HG03457 (cell line): ENCODE results near the gene SIDT2.
"Not testable (repeated sequence)": the region's sequence is repeated elsewhere in the genome, so short reads cannot be mapped to it uniquely, and the experiment has no call there.

Experiments used
- ATAC-seq: cut with Tn5 transposase; IDR thresholded peaks from one replicate; pipeline ENCODE4 v1.9.1; 2021; ENCODE audit warnings: moderate number of reproducible peaks; ENCODE audit not compliant: unreplicated experiment

The SIDT2 gene

GRCh38 chr11:117178210-117179034, at the start of gene SIDT2:
TSS of gene SIDT2 (plus strand) at chr11:117178743. CDS start at chr11:117179264, 521 bp downstream.
- ATAC-seq, result peak; percentile 71

- not testable (repeated sequence) for ATAC-seq
Observed at GRCh38 chr11:117130396-117130795, 48.1 kb upstream of the SIDT2 start.

GRCh38 chr11:117130879-117131278, 47.7 kb upstream of the SIDT2 start:
- ATAC-seq, result no peak

GRCh38 chr11:117134431-117134830, 44.1 kb upstream of the SIDT2 start:
- ATAC-seq, result no peak

GRCh38 chr11:117134979-117135378, 43.6 kb upstream of the SIDT2 start:
- not testable (repeated sequence) for ATAC-seq

- not testable (repeated sequence) for ATAC-seq
Observed at GRCh38 chr11:117137223-117138086, 41.1 kb upstream of the SIDT2 start.

GRCh38 chr11:117143390-117143789, 35.2 kb upstream of the SIDT2 start:
- ATAC-seq, result no peak

GRCh38 chr11:117143871-117144476, 34.6 kb upstream of the SIDT2 start, which contains the start of gene PAFAH1B2:
TSS of gene PAFAH1B2 (plus strand) at chr11:117144287. CDS start at chr11:117152448, 8,161 bp downstream.
- ATAC-seq, result peak; percentile 95

GRCh38 chr11:117144477-117145392, 33.8 kb upstream of the SIDT2 start:
- ATAC-seq, result peak; percentile 34

GRCh38 chr11:117145393-117145761, 33.2 kb upstream of the SIDT2 start:
- ATAC-seq, result no peak

- ATAC-seq, result no peak
Observed at GRCh38 chr11:117146521-117146920, 32.0 kb upstream of the SIDT2 start.

GRCh38 chr11:117152066-117152465, 26.5 kb upstream of the SIDT2 start:
- no peak for ATAC-seq

GRCh38 chr11:117154468-117154867, 24.1 kb upstream of the SIDT2 start:
- no peak for ATAC-seq

- no peak for ATAC-seq
Observed at GRCh38 chr11:117157507-117157906, 21.0 kb upstream of the SIDT2 start.

- no peak for ATAC-seq
Observed at GRCh38 chr11:117159892-117160291, 18.7 kb upstream of the SIDT2 start.

- ATAC-seq, result no peak
Observed at GRCh38 chr11:117160826-117161225, 17.7 kb upstream of the SIDT2 start.

GRCh38 chr11:117166491-117166890, 12.1 kb upstream of the SIDT2 start:
- no peak for ATAC-seq

- ATAC-seq, result no peak
Observed at GRCh38 chr11:117169736-117170135, 8.8 kb upstream of the SIDT2 start.

GRCh38 chr11:117170210-117170609, 8.3 kb upstream of the SIDT2 start:
- ATAC-seq, result no peak

GRCh38 chr11:117171007-117171403, 7.5 kb upstream of the SIDT2 start:
- ATAC-seq, result no peak
